Neural progenitor cell (in vitro differentiated cells): ENCODE measurements around the gene SET.

Experiments used
- EZH2phosphoT487 ChIP-seq: fragments of 200-600 bp; sonication (generic); IDR thresholded peaks from 2 replicates; pipeline ENCODE4 v1.6.1; 2017; ENCODE audit warnings: antibody characterized with exemption
- TF ChIP-seq, protein P1 (sequence below): fragments of 200-600 bp; sonication (generic); IDR thresholded peaks from 2 replicates; pipeline ENCODE4 v1.5.1; 2017; ENCODE audit warnings: antibody characterized with exemption, mild to moderate bottlenecking

- TF ChIP-seq, protein P1, sequence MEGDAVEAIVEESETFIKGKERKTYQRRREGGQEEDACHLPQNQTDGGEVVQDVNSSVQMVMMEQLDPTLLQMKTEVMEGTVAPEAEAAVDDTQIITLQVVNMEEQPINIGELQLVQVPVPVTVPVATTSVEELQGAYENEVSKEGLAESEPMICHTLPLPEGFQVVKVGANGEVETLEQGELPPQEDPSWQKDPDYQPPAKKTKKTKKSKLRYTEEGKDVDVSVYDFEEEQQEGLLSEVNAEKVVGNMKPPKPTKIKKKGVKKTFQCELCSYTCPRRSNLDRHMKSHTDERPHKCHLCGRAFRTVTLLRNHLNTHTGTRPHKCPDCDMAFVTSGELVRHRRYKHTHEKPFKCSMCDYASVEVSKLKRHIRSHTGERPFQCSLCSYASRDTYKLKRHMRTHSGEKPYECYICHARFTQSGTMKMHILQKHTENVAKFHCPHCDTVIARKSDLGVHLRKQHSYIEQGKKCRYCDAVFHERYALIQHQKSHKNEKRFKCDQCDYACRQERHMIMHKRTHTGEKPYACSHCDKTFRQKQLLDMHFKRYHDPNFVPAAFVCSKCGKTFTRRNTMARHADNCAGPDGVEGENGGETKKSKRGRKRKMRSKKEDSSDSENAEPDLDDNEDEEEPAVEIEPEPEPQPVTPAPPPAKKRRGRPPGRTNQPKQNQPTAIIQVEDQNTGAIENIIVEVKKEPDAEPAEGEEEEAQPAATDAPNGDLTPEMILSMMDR = no peak
- TF ChIP-seq EZH2phosphoT487 = no peak
Measured at GRCh38 chr9:128742401-128742800, 53.4 kb downstream of the SET start.
